Activated naive CD4-positive, alpha-beta T cell treated with Interleukin-2 at 50 U/mL for 16 hours (primary cell): Measurements from ENCODE around the gene KCNS1.

Experiments
- DNase-seq: peaks from one replicate; pipeline ENCODE4 v3.0.0-alpha.2; 2020

Gene KCNS1

DNA sequence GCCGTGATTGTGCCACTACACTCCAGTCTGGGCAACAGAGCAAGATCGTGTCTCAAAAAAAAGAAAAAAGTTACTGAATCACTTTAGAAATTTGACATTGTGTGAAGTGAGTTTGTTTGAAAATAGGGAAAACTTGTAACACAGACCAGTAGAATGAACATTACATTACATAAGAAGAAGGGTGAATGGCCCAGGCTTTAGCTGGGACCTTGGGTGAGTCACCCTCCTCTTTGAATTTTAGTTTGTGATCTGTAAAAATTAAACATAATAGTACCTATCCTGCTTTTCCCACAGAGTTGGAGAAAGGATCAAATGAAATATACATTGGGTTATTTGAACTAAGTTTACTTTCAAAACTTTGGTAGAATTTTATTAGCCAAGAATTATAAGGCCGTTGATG, 56.3 kb downstream of the KCNS1 start:
- no peak for DNase-seq

DNA sequence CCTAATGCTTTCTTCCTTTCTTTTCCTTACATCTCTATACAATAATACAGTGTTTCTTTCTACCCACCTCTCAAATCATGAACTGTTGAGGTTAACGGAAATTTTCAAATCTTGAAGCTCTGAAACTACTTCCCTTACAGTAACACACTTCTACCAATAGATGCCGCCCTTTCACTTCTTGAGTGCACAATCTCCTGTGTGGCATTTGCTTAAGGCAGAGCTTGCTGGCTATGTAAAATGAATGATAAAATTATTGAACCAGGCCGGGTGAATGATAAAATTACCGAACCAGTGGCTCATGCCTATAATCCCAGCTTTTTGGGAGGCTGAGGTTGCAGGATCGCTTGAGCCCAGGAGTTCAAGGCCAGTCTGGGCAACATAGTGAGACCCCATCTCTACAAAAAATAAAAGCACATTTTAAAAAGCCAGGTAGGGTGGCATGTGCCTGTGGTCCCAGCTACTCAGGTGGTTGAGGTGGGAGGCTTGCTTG, 56.8 kb downstream of the KCNS1 start:
- peak; percentile 28 for DNase-seq

DNA sequence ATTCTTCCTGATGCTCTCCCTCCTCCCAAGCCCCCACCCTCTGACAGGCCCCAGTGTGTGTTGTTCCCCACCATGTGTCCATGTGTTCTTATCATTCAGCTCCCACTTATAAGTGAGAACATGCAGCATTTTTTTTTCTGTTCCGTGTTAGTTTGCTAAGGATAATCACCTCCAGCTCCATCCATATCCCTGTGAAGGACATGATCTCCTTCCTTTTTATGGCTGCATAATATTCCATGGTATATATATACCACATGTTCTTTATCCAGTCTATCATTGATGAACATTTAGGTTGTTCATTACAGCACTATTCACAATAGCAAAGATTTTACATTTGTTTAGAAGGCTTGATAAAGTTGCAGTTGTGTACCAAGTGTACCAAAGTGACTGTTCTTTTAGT, 57.9 kb downstream of the KCNS1 start:
- no peak for DNase-seq
